Amniotic stem cell (primary cell): ENCODE results near the gene DAP.
"Not testable (repeated sequence)": the region's sequence is repeated elsewhere in the genome, so short reads cannot be mapped to it uniquely, and the experiment has no call there.

Experiments
- DNase-seq: peaks from one replicate; lab custom pipeline; 2025; lab: John Stamatoyannopoulos, UW

The DAP gene

GRCh38 chr5:10734037-10734709 is 26.9 kb downstream of the DAP start:
- no peak for DNase-seq

GRCh38 chr5:10733426-10733825 is 27.6 kb downstream of the DAP start:
- DNase-seq, result no peak

- DNase-seq, result no peak
Observed at GRCh38 chr5:10731913-10732312, 29.1 kb downstream of the DAP start.

- DNase-seq, result no peak
Observed at GRCh38 chr5:10730043-10730351, 31.0 kb downstream of the DAP start.

GRCh38 chr5:10729320-10730042 is 31.6 kb downstream of the DAP start:
- DNase-seq, result no peak

- DNase-seq, result no peak
Observed at GRCh38 chr5:10728679-10729078, 32.4 kb downstream of the DAP start.

- no peak for DNase-seq
Observed at GRCh38 chr5:10727861-10728260, 33.2 kb downstream of the DAP start.

GRCh38 chr5:10726913-10727517 is 34.0 kb downstream of the DAP start:
- no peak for DNase-seq

- no peak for DNase-seq
Observed at GRCh38 chr5:10726179-10726912, 34.7 kb downstream of the DAP start.

- no peak for DNase-seq
Observed at GRCh38 chr5:10725636-10726035, 35.4 kb downstream of the DAP start.

GRCh38 chr5:10724781-10725507 is 36.1 kb downstream of the DAP start:
- DNase-seq, result peak; percentile 83

- no peak for DNase-seq
Observed at GRCh38 chr5:10723514-10723913, 37.5 kb downstream of the DAP start.

GRCh38 chr5:10720766-10721165 is 40.3 kb downstream of the DAP start:
- not testable (repeated sequence) for DNase-seq

- DNase-seq, result no peak
Observed at GRCh38 chr5:10719965-10720364, 41.1 kb downstream of the DAP start.

GRCh38 chr5:10718617-10719016 is 42.4 kb downstream of the DAP start:
- not testable (repeated sequence) for DNase-seq

GRCh38 chr5:10716825-10717224 is 44.2 kb downstream of the DAP start:
- DNase-seq, result not testable (repeated sequence)

GRCh38 chr5:10715605-10716290 is 45.3 kb downstream of the DAP start:
- DNase-seq, result no peak

- DNase-seq, result no peak
Observed at GRCh38 chr5:10712574-10713366, 48.3 kb downstream of the DAP start.

- no peak for DNase-seq
Observed at GRCh38 chr5:10711562-10711961, 49.5 kb downstream of the DAP start.

GRCh38 chr5:10710513-10711128 is 50.4 kb downstream of the DAP start:
- no peak for DNase-seq
